Measurements from ENCODE around the gene C2CD4D.
"Not testable (repeated sequence)": the region's sequence is repeated elsewhere in the genome, so short reads cannot be mapped to it uniquely, and the experiment has no call there.

DNA sequence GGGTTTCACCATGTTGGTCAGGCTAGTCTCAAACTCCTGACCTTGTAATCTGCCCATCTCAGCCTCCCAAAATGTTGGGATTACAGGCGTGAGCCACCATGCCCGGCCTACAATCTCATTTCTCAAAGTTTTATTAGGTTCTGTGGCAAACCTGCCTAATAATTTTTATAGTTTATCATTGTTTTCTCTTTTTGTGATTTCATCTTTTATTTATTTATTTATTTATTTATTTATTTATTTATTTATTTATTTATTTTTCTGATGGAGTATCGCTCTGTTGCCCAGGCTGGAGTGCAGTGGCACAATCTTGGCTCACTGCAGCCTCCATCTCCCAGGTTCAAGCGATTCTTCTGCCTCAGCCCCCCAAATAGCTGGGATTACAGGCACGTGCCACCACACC, 45.3 kb upstream of the C2CD4D start:
- TF ChIP-seq, protein P1, sequence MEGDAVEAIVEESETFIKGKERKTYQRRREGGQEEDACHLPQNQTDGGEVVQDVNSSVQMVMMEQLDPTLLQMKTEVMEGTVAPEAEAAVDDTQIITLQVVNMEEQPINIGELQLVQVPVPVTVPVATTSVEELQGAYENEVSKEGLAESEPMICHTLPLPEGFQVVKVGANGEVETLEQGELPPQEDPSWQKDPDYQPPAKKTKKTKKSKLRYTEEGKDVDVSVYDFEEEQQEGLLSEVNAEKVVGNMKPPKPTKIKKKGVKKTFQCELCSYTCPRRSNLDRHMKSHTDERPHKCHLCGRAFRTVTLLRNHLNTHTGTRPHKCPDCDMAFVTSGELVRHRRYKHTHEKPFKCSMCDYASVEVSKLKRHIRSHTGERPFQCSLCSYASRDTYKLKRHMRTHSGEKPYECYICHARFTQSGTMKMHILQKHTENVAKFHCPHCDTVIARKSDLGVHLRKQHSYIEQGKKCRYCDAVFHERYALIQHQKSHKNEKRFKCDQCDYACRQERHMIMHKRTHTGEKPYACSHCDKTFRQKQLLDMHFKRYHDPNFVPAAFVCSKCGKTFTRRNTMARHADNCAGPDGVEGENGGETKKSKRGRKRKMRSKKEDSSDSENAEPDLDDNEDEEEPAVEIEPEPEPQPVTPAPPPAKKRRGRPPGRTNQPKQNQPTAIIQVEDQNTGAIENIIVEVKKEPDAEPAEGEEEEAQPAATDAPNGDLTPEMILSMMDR (IDR thresholded peaks at IDR 0.05; ENCODE audit: insufficient read depth, low read length, poor library complexity, severe bottlenecking): not testable (repeated sequence)
- TF ChIP-seq EZH2phosphoT487 (conservative IDR thresholded peaks at IDR 0.05; ENCODE audit: low read length): not testable (repeated sequence)

Measured in SU-DHL-6 (cell line).